Stimulated activated CD8-positive, alpha-beta memory T cell treated with anti-CD3 and anti-CD28 coated beads, Interleukin-12 subunit alpha, Interleukin-12 subunit beta, amount 100 ng/mL, for 4 hours (primary cell): ENCODE results near the gene DUSP2.
"Not testable (repeated sequence)": the region's sequence is repeated elsewhere in the genome, so short reads cannot be mapped to it uniquely, and the experiment has no call there.

Experiments used
- DNase-seq: peaks from one replicate; pipeline ENCODE4 v3.0.0-alpha.2; 2020; ENCODE audit warnings: low read depth

DUSP2 gene

DNA sequence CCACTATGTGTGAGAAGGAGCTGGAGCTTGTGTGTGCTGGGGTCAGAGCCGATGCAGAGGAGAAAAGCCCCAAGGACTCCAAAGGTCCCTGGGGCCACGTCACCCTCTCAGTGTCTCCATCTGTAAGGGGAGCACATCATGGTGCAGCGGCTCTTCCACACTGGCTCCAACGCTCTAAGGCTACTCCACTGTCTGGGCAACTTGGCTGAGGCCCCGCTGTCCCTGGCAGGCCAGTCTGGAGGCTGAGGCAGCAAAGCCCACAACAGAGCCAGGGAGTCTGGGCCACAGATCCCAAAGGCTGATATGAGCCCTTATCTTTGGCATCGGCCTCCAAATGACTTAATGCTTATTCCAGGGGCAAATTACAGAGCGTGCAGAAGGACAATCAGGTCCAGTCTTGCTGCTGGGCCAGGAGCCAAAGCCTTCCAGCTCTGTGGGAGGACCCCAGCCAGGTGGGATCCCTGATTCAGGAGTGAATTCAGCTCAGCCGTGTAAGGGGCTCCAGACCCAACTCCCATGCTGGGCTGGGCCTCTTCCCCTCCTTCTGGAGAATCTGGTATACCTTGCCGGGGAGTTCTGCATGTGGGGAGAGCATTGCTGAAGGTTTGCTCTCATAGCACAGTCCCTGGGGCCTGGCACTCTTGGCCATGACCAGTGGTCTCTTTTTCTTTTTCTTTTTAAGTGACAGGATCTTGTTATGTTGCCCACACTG is 1.8 kb upstream of the DUSP2 start:
- DNase-seq: no peak

DNA sequence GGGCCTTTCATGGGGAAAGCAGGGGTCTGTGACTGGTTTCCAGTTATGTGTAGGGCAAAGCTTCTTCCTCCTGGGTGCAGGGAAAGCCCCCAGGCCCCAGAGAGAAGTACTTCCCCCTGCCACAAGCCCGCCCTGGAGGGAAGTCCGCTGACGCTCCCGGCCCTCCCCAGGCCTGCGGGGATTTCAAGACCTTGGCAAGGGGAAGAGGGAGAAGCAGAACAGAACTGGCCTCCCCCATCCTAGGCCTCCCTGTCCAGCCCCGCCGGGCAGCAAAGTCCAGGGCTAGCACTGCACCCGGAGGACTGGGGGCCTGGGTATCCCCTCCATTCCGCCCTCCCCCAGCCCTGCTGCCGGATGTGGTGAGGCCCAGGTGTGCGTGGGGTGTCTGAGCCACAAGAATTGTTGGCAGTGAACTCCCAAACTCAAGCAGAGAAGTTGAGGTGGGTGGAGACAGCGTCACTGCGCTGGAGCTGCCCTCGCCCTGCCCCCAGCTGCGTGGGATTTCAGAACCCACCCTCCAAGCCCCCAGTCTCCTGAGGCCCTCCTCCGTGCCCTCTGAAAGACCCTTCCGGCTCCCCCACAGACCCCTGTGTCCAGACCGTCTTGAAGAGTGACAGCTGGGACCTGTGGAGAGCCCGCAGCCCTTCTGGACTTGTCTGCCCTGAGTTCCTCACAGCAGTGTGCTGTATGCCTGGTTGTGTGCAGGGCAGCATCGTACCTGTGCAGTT is 1.1 kb upstream of the DUSP2 start:
- DNase-seq: peak; percentile 83

DNA sequence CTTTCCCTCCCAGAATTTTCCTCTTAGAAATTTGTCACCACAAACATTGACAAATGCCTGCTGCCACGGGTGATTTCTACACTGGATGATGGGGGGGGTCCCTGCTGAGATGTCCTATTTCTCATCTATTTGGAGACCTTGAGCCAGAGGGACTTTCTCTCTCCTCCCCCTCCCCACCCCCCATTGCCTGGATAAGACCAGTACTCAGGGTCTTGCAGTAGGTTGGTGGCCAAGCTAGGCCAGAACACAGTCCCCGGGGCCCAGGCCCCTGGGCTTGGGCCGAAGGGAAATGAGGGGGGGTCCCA is 560 bp upstream of the DUSP2 start:
- no peak for DNase-seq

DNA sequence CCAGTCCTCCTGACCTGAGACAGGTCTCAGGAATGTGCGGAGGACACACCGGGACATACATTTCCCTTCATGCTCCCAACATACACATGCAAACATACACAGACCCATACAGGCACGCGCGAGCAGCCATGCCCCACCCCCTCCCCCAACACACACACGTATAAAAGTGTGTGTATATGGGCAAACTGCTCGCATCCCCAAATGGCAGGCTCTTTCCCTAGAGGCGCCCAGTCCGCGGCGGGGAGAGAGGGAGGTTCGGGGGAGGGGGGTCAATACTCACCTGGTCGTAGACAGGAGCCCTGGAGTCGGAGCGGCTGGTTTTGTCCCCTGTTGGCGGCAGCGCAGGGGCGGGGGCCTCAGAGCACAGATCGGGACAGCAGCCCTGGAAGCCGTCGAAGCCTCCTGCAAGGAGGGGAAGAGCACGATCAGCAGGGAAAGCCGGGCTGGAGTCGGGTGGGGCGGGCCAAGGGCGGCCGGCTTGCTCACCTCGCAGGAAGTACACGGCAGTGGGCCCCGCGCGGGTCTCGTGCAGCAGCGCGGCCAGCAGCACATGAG is 682 bp downstream of the DUSP2 start:
- peak; percentile 50 for DNase-seq

DNA sequence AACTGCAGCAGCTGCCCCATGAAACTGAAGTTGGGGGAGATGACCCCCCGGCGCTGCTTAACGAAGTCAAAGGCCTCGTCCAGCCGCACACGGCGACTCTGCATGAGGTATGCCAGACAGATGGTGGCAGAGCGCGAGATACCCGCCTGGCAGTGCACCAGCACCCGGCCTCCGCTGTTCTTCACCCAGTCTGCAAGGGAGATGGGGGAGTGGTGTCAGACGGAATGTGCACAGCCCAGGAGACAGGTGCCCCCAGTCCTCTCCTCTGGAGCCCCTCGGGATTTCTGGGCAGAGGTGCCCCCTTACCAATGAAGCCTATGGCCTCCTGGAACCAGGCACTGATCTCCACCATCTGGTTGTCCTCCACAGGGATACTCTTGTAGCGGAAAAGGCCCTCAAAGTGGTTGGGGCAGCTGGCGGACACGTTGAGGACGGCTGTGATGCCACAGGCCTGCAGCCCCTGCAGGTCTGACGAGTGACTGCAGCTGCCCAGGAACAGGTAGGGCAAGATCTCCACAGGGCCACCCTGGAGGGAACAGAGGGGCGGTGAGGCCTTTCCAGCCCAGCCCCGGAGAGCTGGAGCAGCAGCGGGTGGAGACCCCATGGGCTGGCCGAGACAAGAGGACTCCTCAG is 1.3 kb downstream of the DUSP2 start:
- DNase-seq: peak; percentile 23

DNA sequence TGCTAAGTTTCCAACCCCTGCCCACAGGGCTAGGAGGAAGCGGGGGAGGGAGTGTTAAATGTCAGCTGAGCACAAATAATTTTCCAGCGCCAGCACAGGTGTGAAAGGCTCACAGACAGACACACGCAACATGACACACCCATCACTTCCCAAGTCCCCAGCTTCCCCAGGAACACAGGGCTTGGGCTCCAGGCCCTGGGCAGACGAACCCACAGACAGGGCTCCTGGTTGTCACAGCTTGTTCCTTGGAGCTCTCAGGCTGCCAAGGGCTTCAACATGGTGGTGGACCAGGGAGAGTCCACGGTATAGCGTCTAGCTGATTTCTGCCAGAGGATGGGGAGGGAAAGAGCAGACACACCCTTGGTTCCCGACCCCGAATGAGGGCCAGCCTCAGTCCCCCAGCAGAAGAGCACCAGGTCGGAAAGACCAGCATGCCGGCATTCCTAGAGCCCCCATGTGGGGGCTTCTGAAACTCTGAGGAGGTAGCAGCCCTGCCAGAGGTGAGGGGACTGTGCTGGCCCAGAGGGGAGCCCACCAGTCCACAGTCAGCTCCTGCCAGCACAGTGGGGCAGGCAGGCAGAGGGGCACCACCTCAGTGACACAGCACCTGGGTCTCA is 1.9 kb downstream of the DUSP2 start:
- DNase-seq: peak; percentile 32

DNA sequence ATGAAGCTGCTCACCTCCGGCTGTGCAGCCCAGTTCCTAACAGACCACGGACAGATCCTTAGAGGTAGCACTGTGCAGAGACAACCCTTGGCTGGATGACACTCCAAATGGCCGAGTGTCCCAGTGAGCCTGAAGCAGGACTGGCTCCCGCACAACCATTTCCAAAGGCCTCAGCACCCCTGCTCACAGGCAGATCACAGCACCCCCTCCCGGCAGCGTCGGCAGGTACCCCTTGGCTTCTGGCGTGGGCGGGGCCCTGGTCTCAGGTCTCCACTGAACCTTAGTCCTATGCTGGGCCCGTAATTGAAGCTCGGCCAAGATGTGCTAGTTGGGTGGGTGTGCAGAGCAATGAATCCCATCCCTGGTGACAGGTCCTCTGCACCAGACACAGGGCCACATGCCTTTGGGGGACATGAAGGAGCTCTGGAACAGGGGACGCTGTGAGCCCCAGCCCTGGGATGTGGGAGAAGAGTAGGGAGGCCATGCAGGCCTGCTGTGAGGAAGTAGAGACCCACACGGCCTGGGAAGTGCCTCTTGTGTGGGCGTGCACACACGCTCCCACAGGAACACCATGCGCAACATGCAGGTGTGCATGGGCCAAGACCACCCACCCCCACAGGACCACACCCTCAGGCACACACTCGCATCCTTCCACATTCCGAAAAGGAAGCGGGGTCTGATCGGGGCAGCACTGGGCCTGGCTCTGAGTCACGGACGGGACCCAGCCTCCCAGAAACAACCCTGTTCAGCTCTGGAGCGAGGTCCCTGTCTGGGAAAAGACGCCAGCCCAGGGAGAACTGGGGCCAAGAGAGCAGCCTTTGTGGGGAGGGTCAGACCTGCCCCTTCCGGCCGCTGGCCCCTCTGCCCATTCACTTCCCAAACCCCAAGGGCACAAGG is 2.8 kb downstream of the DUSP2 start:
- peak; percentile 65 for DNase-seq

DNA sequence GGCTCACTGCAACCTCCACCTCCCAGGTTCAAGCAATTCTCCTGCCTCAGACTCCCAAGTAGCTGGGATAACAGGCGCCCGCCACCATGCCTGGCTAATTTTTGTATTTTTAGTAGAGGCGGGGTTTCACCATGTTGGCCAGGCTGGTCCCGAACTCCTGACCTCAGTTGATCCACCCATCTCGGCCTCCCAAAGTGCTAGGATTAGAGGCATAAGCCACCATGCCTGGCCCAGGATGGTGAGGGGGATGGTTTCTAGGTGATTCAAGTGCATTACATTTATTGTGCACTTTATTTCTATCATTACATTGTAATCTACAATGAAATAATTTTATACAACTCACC is 3.6 kb downstream of the DUSP2 start:
- DNase-seq: not testable (repeated sequence)

DNA sequence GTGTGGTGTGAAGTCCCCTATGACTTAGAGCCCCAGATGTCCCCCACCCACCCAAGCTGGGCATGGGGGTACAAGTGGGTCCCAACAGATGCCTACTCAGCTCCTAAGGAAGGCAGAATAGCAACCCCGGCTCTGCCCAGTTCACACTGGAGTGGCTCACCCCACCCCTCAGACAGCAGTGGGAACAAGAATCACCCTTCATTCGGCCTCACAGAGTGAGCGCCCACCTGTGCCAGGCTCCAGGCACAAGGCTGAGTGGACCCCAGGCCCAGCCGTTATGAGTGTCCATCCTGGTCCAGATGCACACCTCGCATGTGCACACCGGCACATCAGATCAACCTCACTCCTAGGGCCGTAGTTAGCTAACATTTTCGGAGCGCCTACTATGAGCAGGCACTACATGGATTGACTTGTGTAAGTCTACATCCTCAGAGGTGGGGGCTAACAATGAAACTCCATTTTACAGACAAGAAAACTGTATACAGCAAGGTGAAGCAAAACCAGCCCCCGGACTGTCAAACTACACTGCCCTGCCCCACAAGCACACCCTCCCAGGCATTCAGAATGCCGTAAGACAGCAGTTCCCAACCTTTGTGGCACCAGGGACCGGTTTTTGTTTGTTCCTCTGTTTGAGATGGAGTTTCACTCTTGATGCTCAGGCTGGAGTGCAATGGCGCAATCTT is 4.2 kb downstream of the DUSP2 start:
- DNase-seq: peak; percentile 21

DNA sequence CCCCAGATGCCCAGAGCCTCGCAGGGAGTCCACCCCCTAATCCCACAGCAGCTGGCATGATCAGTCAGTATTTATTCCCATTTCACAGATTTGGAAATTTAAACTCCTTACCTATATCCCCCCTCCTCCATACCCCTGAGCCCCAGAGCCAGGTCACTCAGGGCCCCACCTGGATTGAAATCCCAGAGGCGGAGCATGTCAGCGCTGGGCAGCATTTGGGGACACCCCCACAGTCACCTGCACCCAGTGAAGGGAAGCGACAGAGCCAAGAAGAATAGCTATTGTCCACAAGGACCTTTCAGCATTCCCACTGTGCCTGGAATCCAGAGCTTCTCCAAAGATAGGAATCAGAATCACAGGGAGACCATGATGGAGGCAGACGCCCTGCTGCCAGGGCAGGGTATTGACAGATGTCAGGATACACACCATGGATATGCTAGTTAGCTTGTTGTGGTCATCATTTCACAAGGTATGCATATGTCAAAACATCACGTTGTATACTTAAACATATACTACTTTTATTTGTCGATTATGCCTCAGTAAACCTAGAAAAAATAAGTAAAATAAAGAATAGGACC is 6.0 kb downstream of the DUSP2 start:
- DNase-seq: no peak

DNA sequence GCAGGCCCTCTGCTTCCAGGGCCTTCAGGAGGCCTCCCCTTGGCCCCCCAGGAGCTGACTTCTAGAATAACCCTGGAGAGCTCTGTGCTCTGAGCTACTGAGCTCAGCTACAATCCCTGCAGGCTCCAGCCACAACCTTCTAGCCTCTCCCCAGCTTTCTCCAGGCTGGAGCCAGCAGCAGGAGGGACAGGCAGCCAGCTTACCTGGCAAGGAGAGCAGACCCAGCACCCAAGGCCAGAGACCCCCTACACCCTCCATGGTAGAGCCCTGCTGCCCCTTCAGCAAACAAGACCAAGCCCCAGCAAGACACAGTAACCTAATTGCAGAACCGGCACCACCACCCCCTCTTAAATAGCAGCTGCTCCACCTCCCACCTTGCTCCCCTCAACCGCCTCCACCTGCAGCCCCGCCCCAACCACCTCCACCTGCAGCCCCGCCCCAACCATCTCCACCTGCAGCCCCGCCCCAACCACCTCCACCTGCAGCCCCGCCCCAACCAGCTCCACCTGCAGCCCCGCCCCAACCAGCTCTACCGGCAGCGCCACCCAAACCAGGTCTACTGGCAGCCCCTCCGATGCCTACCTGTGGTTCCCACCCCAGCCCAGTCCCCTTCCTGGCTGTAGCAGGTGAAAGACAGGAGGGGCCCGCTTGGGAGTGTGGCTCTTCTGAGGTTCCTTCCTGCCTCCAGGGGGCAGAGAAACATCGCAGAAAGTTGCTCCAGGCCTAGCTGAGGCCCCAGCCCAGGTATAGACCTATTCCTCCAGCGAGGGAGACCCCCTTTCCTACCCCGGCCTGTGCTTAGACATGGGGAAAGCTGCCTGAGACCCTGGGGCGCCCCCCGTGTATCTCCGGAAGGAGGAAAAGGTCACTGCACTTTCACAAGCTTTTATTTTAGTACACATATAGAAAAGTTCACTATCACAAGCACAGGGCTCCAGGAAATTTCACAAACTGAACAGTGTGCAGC is 6.8 kb downstream of the DUSP2 start, which contains the start of gene ASTL:
Gene ASTL, minus strand, starts transcription at position 324 of the 967 bp plus-strand sequence. Its CDS starts 66 bp downstream, at position 258.
- DNase-seq: peak; percentile 38

DNA sequence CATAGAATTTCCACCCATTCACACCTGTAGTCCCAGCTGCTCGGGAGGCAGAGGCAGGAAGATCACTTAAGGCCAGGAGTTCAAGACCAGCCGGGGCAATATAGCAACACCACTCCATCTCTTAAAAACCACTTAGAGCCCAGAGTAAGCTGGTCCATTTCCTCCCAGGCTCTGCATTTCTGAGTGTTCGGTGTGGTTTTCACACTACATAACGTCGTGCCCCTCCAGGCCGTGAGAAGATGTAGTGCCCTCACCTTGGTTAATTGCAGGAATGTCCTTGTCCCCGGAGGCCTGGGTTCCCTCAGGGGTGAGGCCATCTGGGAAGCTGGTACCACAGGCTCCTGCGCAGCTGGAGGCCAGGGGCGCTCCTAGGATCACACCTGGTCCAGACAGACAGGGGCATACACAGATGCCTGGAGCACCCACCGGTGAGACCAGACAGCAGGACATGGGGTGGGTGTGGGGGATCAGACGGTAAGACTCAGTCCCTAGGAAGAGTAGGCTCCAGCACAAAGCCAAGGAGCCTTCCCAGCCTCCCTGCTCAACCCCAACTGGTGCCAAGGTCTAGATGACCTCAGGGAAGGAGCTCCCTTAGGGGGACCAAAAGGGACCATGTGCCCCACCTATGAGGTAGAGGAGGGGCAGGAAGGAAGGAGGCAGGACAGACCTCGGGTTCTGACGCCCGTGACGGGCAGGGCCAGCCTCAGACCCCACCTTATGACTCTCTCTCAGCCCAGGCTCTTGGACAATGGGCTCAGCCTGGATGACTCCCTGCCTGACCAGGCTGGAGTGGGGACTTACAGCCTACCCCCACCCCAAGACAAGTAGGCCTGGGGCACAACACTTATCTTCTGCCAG is 7.7 kb downstream of the DUSP2 start:
- DNase-seq: no peak

DNA sequence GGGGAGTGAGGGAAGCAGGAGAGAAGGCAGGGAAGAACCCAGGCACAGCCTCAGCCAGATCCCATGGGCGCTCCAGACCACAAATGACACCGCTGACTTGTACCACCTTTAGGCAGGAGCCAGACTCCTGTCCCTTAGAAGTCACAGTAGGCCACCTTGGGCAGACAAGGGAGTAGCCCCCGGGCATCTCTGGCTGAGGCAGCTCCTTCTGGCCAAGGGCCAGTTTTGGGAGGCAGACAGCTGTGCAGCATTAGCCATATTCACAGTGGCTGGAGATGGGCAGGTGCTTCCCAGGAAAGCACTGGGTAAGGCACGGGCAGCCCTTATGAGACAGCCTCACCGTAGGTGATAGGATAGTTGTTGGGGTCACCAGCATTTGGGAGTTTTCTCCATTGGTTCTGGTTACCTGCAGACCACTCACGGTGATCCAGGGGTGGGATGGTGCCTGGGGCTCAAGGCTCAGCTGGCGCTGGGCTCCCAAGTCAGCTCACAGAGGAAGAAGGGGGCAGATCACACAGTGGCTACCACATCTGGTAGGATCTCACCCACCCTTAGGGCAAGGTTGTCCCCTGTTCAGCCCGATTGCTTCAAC is 9.0 kb downstream of the DUSP2 start:
- DNase-seq: no peak

DNA sequence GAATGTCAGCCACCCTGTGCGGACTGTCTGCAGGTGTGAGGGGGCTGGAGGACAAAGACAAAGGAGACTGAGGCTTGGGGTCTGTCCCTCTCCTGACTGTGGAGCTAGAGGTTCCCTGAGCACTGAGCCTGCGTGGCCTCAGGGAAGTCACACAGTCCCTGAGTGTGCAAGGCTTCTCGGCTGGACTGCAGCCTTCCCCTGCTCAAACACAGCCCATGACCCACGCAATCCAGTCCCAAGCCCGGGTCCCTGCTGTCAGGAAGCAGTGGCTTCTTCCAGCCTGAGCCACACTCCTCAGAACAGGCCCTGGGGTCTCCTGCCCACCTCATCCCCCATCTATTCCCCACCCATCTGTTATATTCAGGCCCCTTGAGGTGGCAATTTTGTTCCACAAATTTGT is 9.6 kb downstream of the DUSP2 start:
- DNase-seq: no peak

DNA sequence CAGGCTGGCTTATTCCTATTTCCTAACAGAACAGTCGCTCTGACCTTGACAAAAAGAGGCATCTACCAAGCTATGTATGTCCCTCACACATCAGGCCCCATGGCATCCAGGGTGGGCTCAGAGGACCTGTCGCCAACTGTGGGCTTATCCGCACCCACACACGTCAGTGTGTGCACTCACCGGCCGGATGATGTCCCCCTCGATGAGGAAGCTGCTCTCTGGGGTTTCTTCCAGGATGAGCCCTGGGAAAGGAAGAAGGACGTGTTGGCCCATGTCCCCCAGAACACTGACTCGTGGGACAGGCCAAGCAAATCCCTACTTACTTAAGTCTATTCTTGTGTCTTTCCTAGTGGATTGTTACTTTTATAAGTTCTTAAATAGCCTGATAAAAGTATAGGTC is 10.1 kb downstream of the DUSP2 start:
- DNase-seq: no peak

DNA sequence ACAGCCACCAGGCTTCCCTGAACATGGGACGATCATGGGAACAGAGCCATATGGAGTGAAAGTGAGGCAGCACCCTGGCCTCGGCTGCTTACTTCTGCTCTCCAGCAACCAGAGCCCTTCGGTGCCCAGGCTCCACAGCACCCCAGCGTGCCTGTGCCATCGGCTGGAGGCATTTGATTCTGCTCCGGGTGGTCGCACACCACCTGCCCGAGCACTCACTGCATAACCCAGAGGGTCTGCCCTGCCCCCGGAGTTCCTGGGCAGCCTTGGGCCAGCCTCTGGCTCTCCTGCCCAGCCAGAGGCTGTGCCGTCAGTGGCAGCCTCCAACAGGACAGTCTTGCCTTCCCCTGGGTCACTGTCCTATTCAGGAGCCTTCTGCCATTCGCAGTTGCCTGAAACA is 10.8 kb downstream of the DUSP2 start:
- no peak for DNase-seq

DNA sequence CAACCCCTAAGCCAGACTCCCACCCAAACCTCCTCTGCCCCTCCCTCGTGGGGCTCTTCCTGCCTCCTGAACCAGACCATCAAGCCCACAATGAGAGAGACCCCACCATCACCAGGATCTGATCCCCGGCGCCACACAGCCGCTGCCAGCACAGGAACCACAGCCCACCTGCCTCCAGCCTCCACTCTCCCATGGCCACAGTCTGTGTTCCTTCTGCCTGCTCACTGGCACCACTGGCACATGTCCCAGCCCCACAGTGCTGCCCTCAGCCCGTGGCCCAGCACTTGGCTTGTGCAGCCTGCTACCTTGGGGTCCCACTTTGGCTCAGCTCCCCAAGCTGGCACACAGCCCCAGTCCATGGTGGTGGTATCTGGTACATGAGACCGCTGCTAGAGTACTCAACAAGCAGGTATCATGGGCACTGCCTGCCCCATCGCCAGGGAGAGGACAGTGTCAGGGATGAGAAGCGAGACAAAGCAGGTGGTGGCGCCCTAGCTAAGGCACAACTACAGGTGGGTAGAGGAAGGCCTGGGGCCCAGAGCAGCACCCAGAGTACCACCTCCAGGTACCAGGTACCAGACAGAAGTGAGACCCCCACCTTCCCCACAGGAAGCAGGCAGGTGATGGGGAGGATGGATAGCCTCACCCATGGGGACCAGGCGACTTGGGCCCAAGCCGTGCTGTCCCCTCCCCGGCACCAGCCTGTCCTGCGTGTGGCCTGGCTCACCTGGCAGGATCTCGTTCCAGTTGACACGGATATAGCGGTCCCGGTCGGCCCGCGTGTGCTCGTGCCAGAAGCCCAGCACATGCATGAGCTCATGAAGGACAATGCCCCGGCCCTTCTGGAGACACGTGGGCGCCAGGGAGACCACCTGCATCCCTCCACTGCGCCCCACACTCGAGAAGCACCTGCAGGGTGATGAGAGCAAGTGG is 13.2 kb downstream of the DUSP2 start:
- DNase-seq: no peak
